SK-N-DZ (cell line): ENCODE data around the gene SUMO3. TPM values are rescaled to one million over a fixed set of nuclear protein-coding genes. Genes with fewer than 3 reads are reported as not detected.

ENCODE experiments used
- DNase-seq: peaks from one replicate; pipeline ENCODE4 v3.0.0-alpha.2; 2015; ENCODE audit warnings: low spot score
- polyA plus RNA-seq, 2 experiments: library from polyadenylated mRNA; depleted of rRNA; stranded (reverse); fragments of >200 nt; gene quantifications; 2 replicates each; pipeline ENCODE4 v1.2.3, GENCODE V29; 2014

Gene SUMO3
- polyA plus RNA-seq (2014; cell fraction: cytosol; rRNA removed), result 59.1 and 62.5 TPM in 2 replicates
- polyA plus RNA-seq (2014; cell fraction: nucleus; rRNA removed), result 17.8 and 27.2 TPM in 2 replicates

DNA sequence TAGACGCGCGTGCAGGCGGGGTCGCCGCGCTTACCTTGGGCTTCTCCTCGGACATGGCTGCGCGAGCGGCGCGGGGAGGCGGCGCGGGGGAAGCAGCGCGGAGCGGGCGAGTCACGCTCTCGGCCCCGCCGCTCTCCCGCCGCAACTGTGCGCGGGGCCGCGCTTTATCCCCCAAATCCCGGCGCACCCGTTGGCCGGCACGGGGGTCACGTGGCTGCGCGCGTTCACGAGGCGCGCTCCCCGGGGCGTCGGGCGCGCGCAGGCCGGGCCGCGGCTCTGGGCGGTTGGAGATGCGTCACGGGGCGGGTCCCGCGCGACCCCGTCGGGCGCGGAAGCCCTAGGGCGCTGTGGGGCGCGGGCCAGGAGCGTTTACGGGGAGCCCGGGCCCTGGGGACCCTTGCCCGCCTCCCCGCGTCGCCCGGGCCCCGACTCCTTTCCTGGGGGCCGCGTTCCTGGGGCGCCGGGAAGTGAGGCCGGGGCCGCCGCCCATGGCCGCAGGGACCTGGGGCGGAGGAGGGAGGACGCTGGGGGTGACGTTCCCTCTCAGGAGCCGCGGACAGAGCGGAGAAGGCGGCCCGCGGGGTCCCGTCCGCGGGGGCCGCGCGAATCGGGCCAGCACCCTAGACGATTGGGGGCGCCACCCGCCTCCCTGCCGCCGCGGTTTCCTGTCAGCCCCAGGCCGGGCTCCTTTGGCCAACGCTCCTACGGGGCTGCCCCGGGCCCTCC lies at the start of gene SUMO3:
TSS of gene SUMO3 (minus strand) at position 149 of the 726 bp plus-strand sequence. CDS start at position 55, 94 bp downstream.
- peak; percentile 57 for DNase-seq

DNA sequence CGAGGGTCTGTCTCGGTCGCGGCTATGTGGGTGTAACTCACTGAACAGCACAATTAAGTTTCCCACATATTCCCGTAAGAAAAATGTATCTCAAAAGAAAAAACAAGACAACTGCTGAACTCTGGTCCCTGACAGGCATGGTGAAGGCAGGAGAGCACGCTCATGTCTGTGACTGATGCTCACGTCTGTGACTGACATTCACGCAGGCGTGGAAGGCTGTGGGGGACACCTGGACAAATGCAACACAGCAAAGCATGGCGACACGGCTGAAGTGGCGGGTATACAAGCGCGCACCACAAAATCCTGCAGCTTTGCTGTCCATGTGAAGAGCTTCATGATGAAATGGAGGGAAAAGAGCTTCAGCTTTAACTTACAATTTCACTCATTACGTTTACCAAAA lies 49.6 kb upstream of the SUMO3 start:
- DNase-seq, result no peak

DNA sequence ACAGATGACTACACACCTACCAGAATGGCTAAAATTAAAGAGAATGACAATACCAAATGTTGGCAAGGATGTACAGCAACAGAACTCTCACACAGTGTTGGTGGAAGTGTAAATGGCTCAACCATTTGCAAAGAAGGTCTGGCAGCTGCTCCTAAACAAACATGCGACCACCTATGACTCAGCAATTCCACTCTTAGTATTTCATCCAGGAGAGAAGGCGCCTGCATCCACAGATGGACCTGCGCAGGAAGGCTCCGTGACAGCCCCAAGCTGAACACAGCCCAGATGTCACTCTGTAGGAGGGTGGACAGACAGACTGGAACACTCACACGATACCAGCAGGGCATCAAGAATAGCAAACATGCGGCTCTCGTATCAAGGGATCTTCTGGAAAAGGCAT lies 48.9 kb upstream of the SUMO3 start:
- peak; percentile 47 for DNase-seq

DNA sequence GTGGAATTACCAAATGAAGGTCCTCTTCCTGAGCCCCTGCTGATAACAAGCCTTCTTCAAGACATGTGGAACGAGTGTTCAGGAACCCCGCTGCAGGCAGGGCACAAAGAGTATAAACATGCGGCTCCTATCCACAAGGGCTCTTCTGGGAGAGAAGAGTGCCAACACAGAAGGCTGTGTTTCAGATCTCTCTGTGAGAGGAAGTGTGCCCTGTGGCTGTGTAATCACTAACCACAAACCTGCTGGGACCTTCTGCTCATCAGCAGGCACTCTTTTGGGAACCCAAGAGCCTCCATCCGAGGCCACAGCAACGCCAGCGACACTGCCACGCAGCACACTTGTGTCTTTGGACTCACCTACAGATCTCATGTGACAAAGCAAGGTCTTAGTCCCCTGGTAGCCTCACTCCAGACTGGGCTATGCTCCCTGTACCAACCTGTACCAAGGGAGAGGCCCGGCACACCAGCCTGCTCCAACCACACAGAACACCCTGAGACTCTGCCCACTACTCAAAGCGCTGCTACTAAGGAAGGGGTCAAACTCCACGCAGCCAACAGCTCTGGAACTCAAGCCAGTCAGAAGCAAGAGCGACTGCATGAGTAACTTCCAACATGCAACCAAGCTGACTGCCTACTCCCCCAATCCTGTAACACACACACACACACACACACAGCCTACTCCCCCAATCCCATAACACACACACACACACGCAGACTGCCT lies 47.9 kb upstream of the SUMO3 start:
- DNase-seq, result no peak

DNA sequence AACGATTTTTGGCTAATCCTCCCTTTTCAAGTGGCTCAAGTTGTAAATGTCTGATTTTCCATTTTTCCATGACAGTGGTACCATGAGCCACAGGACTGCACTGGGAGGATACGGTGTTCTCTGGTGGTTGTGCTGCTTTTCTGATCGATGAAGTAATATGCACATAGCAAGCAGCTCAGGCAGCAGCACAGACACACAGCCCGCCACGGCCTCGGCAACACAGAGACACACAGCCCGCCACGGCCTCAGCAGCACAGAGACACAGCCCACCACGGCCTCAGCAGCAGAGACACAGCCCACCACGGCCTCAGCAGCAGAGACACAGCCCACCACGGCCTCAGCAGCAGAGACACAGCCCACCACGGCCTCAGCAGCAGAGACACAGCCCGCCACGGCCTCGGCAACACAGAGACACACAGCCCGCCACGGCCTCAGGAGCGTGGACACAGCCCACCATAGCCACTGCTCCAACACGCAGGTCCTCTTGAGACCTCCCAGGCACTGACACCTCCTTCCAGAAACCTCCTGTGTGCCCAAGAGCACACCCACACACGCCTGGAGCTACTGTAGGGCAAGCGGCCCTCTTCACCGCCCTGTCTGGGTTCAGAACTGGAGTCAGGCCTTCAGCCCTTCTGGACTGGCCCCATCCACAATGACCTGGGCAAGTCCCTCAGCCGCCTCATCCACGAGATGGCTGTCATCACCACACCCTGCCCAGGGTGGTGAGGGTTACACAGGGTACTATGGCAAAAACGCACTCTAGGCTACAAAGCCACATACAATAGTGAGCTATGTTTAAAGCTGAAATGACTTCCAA lies 45.2 kb upstream of the SUMO3 start:
- DNase-seq, result no peak

DNA sequence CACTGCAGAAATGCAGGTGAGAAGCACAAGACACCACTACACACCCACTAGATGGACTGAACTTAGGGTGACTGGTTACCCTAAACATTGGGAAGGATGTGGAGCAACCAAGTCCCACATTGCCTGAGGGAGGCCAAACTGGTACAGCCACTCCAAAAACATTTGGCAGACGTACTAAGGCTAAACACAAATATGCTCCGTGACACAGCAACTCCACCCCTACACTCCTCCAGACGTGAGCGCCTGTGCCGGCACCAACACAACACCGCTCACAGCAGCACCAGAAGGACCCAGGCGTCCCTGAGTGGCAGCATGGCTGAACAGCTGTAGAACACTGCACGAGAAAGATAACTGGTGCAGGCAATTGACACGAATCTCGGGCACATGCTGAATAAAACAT lies 40.9 kb upstream of the SUMO3 start:
- no peak for DNase-seq

DNA sequence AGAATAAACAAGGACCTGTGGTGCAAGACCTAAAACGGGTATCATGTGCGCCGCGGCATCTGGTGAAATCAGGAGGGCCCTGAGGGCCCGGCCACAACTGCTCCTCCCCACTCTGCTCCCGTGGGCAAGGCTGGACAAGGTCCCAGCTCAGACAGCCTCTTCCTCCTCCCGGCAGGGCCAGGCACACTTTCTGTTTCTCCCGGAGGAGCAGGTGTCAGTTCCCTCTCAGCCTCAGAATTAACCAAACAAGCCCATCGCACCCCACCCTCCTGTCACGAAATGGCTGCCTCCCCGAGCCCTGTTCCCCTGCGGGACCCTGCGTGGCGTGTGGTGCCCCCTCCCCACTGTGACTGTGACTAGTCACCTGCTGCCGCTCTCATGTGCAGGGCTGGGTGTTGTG lies 40.4 kb upstream of the SUMO3 start:
- DNase-seq, result no peak

DNA sequence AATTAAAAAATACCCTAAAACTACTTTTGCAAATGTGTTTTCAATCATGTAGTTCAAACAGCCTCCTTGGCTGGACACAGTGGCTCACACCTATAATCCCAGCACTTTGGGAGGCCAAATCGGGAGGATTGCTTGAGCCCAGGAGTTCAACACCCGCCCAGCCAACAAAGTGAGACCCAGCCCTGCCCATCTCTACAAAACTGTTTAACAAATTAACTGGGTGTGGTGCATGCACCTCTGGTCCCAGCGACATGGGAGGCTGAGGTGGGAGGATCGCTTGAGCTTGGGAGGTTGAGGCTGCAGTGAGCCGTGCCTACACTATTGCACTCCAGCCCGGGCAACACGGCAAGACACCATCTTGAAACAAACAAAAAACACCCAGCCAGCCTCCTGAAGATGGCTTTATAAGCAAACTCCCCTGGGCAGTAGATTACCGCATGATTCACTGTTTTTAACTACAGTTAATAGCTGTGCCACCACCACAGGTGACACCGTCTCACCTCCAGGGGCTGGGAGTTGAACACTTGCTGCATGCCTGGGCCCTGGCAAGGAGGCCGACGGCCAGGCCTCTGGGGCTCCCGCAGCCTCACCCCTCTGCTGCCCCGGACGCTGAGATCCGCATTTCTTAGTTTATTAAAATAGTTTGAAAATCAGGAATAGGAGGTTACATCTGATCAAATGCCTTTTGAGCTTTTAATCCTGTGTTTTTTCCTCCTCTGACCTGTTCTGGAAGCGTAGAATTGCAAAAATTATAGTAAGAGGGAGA lies 39.4 kb upstream of the SUMO3 start:
- no peak for DNase-seq

DNA sequence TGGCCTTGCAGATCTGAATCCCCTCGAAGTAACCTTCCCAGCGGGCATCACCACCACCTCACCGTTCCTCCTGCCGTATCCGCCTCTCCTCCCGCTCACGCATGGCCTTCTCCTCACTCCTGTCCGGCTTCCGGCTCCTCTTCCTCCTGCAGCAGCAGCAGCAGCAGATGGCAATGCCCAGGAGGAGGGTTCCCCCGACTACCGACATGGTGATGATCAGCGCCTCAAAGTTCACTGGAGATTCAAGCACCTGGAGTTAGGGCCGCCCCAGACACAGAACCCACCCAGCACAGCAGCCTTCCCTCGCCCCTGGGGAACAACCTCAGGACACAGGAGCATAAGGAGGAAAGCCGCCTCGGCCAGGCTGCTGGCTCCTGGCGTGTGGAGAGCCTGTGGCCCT lies 38.3 kb upstream of the SUMO3 start:
- DNase-seq, result no peak

DNA sequence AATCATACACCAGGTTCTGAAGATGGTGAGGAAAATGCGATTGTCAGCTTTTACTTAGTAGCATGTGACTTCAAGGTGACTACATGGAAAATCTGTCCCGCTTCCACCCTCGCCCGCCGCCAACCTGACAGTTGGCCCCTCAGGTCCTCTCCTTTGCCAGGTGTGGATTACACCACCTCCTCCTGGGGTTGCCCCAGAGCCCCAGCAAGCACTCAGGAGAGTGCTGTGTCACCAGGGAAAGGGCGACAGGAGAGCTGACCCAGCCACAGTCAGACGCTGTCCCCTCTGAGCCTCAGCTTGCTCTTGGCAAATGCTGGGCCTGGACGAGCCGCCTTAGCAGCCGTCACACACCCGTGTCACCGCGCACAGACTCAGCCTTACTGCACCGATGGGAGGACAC lies 37.7 kb upstream of the SUMO3 start:
- no peak for DNase-seq

DNA sequence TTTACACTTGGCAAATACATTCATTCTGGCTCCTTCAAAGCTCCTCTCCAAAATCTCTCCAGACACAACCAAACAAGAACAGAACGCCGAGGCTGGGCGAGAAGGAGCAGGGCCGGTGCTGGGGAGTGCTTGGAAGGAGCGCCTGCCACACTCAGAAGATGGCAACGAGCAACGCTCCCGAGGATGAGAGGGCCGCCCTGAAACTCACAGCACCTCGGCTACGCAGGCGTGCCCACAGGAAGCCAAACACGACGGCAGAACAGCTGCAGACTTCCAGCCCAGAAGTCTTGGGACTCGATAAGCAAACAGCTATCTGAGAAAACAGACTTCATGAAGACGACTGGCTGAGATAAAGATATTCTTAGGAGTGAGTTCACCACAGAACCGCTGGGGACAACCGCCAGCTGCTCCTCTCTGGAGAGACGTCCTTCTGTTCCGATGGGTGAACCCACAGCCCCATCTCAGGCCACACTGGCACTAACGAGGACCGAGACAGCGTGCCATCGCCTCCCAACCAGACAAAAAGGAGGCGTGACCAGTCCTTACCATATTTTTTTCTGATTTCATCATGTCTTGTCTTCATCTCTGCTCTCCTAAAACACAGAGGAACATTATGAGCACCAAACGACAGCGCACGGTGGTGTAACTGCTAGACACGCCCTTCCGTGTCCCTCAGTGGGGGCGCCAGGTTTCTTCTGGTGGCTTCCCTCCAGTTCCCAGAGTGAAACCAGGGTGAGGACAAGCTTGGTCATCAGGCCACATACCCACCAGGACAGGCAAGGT lies 37.0 kb upstream of the SUMO3 start:
- no peak for DNase-seq

DNA sequence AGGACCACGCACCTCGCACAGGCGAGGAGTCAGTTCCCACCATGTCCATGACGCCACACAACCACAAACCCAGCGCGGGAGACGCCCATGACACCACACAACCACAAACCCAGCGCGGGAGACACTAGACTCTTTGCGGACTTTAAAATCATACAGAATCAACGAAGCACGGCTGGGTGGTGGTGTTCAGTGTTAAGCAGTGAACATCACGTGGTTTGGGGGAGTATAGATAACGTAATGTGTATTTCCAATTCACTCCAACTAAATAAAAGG lies 36.5 kb upstream of the SUMO3 start:
- DNase-seq, result no peak

DNA sequence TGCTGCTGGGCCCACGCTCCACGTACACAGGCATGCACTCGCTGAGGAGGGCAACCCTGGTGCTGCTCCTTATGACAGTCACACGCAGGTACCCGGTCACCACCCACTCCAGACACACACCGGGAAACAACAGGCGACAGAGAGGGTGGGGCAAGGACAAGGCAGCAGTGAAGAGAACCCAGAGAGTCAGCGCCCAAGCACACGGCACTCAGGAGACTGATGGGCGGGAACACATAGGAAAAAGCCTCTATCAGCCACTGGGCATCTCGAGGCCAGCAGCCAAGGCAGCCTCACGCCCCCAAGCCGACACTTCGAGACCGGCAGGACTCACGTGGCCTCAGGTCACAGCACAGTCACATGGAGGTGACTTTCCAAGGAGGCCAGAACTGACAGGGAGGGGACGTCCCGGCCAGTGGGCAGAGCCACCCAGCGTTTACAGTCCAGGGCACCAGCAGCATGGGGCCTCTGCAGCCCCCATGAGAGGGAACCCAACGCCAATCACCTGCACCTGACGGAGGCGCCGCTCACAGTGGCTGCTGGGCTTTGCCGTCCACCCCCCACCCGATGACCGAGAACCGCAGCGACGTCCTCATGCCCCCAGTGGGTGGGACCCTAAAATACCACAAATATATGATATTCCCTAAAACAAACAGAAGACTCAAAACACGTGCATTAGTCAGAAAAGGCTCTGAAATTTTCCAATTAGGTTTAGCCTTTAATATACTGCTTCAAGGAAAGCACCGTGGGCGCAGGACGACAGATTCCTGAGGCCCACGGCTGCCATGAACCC lies 35.9 kb upstream of the SUMO3 start:
- DNase-seq, result no peak

DNA sequence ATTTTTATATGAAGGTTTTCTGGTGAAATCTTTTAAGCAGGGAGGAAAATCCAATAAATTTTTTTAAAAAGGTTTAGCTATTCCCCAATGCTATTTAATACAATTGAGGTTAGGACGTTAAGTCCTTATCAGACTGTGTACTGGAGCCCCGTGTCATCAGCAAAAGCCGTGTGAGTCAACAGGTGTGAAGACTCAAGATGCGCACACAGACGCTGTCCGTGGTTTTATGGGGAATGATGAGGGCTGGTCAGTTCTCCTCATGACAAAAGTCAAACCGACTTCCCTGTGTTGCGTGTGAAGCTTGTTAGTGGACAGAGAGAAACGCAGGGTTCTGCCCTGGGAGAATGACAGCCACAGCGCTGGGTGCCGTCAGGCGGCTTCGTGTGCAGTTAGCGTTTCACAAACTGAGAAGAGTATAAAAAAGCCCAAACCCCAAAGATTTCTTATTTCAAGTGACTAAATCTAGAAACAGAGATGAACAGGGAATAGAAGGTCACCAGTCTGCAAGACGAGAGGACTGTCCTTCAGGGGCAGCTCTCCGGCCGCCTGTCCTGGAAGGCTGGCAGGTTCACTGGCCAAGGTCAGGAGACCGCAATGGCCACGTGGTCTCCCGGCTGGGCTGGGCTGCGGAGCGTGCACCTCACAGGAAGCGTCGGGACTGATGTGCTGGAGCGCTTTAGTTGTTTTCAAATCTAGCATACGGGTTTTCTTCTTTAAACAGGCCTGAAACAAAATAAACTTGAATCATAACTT lies 33.2 kb upstream of the SUMO3 start:
- no peak for DNase-seq

DNA sequence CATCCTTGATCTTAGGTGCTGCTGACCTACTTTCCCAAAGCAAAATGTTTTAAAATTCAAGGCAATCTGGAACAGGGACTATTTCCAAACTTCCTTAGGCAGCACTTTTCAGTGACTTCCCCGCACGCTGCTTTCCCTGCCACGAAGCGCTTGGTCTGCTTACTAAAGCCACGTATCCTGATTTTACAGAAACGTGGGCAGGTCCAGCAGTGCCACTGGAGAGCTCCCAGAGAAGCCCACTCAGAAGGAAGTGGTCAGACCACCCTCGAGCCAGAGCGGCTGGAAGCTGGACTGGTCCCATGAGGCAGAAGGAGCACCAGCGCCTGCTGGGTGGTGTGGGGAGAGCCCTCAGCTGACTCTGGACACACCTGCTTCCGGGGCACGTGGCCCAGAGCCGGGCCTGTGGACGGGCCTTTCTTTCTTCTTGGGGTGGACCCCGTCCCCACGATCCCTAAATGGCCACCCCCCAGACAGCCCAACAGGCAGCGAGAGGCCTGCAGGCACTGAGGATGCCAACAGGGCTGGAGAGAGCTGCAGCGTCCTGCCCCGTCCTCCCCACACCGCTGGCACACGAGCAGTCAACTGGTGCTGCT lies 32.4 kb upstream of the SUMO3 start:
- DNase-seq, result no peak

DNA sequence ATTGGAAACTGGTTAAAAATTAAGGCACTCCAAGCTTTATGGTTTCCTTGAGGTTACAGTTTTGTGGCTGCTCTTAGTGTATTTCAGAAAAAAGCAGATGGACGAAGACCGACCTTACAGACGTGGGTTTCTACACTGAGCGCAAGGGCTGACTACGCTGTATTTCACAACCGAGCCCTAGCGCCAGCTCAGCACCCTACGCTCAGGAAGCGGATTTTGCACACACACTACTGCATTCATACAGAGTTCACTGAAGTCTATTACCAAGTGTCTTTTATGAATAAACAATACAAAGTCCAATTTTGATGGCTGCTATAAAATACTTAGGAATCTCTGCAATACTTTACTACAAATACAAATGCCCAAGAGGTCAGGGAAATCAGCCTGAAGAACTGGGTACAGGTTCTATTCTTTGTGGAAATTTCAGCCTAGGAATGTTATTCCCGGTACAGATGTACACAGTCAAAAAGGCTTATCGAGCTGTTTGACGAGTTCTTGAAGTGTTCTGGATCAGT lies 31.8 kb upstream of the SUMO3 start:
- DNase-seq, result no peak

DNA sequence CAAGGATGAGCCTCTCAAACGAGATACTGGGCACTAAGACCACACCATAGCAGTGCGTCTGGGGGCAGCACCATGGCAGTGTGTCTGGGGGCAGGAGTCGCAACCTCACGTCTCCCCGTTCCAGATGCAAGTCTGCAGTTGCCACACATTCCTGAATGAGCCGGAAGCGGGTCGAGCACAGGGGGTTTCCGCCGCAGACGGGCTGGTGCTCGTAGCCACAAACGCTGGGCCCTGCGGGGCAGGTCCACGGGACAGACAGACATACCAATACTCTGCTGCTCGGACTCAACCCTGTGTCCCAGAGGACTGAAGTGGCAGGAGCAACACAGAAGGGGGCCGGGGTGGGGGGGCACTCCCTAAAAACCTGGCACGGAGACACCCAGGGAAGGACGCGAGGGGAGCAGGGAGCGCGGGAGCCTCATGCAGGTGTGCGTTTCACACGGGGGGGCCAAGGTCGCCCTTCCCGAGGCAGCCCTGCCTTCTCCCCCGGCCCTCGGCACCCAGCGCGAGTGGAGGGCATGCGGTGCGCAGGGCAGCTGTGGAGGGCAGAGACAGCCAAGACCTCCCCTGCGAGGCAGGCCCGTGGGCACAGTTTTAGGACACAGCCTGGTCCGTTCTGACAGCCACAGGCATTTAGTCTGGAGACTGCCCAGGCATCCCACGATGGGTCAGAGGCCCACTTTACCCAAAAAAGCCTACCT lies 31.1 kb upstream of the SUMO3 start:
- no peak for DNase-seq
